ENCODE data around the gene ELK1. TPM values are rescaled to one million over a fixed set of nuclear protein-coding genes. Genes with fewer than 3 reads are reported as not detected.

Gene ELK1
- total RNA-seq, 4 donors from 2014 or later, result 11.6 to 27.5 (median 18.6) TPM

DNA sequence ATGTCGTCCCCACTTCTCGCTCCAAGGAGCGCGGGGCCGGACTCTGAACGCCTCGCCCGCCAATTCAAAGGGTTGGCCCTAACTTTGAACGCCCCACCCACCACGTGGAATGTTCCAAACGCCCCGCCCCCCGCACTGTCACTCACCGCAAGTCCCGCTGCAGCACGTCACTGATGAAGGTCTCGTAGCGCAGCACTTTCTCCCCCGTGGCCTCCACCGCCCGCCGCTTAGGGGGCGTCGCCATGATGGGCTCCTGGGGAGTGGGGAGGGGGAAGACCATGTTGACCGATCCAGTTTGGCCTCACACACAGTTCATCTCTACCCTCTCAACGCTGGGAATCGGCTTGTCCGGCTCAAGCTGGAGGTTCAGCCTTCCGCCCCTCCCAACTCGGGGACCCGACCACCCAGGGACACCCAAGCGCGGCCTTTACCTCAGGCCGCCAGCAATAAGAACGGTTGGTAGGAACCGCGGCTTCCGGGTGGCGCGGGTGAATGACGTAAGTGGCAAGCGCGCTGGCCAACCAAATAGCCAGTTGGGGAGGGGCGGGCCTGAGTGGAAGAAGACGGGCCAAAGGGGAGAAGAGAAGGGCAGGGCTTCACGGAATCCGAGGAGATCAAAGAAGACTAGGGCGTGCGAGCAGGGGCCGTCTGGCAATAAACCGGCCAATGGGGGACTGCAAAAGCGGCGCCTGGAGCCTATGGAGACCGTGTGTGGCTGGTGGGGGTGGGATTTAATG is 8.5 kb upstream of the ELK1 start, which contains the start of gene UXT:
TSS of gene UXT (minus strand) at position 497 of the 737 bp plus-strand sequence. CDS start at position 244, 253 bp downstream.
- DNase-seq, result peak; percentile 96
- H3K9me3 ChIP-seq, result no peaks in the 10 kb centered on the region
- intact Hi-C loops (cut with DNase I; ENCODE audit: low total_unique reads) (no loop called here), in situ Hi-C loops (cut with MboI; ENCODE audit: low pct_ligation_motif_present in 1 of 4, low pct_unique_long_range_greater_than_20kb in 1 of 4, low sequenced_read_pairs in 3 of 4) (no loop called here)
- no peaks in the 10 kb centered on the region for H3K36me3 ChIP-seq
- peak; percentile 92 for TF ChIP-seq POLR2A (IDR thresholded peaks at IDR 0.05)
- TF ChIP-seq POLR2AphosphoS5 (IDR thresholded peaks at IDR 0.05), result peak; percentile 59 to 88 (median 83)
- no peak for TF ChIP-seq EP300 (IDR thresholded peaks at IDR 0.05; ENCODE audit: low read depth)
- H3K4me1 ChIP-seq, result peaks cover 0 to 3% (median 0%) of the 10 kb centered on the region in 4 donors
- H3K27me3 ChIP-seq, result no peaks in the 10 kb centered on the region
- 47% methylated on average over 54 of the region's 54 CpGs; no CpG with 5 or more reads in 1 of the 2 donors for WGBS, 2 donors (ENCODE audit: low coverage in 1 of 2)
- H3K27ac ChIP-seq, result peak within 1 kb of the TSS; percentile 89 to 99 (median 98)
- H3K4me3 ChIP-seq, result peak within 1 kb of the TSS; percentile 45 to 68 (median 61)

DNA sequence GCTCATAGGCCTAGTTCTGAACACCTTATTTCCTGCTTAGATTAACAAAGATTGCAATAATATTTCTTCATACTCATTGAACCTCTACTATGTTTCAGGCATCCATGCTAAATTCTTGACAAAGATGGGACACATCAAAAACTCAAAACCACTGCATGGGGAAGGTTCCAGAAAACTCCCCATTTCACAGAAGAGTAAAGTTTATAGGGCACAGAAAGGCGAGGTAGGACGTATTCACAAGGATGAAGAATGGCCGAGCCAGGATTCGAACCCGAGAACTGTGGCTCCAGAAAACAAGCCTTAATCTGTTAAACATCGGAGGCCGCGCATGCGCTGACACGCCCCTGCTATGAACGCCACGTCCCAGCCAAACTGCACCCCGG is 7.9 kb upstream of the ELK1 start:
- in situ Hi-C loops (cut with MboI; ENCODE audit: low pct_ligation_motif_present in 1 of 4, low pct_unique_long_range_greater_than_20kb in 1 of 4, low sequenced_read_pairs in 3 of 4) (no loop called here), intact Hi-C loops (cut with DNase I; ENCODE audit: low total_unique reads) (no loop called here)
- Histone ChIP-seq H3K27ac (peak overlapping the region; percentile 89 to 99 (median 98)), H3K9me3 (no peaks in the 10 kb centered on the region), H3K4me3 (peak overlapping the region; percentile 13 to 68 (median 55)), H3K27me3 (no peaks in the 10 kb centered on the region), H3K36me3 (no peaks in the 10 kb centered on the region), H3K4me1 (peaks cover 0 to 3% (median 0%) of the 10 kb centered on the region in 4 donors)
- no peak for DNase-seq
- WGBS, 2 donors (ENCODE audit: low coverage in 1 of 2), result 55% methylated on average over 13 of the region's 13 CpGs; no CpG with 5 or more reads in 1 of the 2 donors
- TF ChIP-seq, protein P1, sequence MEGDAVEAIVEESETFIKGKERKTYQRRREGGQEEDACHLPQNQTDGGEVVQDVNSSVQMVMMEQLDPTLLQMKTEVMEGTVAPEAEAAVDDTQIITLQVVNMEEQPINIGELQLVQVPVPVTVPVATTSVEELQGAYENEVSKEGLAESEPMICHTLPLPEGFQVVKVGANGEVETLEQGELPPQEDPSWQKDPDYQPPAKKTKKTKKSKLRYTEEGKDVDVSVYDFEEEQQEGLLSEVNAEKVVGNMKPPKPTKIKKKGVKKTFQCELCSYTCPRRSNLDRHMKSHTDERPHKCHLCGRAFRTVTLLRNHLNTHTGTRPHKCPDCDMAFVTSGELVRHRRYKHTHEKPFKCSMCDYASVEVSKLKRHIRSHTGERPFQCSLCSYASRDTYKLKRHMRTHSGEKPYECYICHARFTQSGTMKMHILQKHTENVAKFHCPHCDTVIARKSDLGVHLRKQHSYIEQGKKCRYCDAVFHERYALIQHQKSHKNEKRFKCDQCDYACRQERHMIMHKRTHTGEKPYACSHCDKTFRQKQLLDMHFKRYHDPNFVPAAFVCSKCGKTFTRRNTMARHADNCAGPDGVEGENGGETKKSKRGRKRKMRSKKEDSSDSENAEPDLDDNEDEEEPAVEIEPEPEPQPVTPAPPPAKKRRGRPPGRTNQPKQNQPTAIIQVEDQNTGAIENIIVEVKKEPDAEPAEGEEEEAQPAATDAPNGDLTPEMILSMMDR (IDR thresholded peaks at IDR 0.05), result no peak
- TF ChIP-seq POLR2AphosphoS5 (IDR thresholded peaks at IDR 0.05) (no peak), EP300 (IDR thresholded peaks at IDR 0.05; ENCODE audit: low read depth) (no peak), POLR2A (IDR thresholded peaks at IDR 0.05) (no peak)

DNA sequence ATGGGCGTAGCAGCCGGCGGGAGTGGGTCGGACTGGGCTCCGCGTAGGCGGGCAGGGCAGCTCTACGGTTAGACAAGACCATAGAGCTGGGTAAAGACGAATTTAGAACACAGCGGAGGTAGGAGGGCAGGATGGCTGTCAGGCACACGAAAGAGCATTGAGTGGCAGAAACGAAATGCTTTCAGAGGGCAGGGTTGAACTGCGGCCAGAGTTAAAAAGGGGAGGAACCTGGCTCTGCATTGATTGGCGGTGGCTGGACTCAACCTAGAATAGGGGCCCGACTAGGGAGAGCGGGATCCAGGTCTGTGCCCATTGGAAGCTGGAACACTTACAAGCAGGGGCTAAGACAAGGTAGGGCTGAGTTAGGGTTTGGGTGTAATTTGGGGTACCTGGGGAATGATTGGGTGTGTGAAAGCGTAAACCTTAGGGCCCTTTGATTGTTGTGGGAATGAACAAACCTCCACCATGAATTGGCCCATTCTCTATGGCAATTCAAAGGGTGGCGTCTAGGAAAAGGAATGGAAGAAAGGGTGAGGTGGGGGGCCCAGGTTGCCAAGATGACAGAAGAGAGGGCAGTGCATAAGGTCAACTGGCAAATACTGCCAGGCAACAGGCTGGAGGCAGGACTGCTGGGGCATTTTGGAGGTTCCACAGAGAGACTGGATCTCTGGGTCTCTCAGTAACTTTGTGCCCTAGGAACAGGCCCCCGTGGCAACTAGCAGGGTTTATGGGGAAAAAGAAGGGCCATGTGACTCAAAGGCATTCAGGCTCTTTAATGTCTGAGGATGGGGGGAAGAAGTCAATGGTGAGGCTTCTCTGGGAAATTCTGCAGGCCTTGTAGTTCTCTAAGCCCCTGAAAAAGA is 911 bp upstream of the ELK1 start:
- in situ Hi-C loops (cut with MboI; ENCODE audit: low pct_ligation_motif_present in 1 of 4, low pct_unique_long_range_greater_than_20kb in 1 of 4, low sequenced_read_pairs in 3 of 4), result no loop called here
- intact Hi-C loops (cut with DNase I; ENCODE audit: low total_unique reads), result no loop called here
- H3K27ac ChIP-seq, result peak overlapping the region; percentile 74 to 95 (median 92)
- peaks cover 0 to 18% (median 10%) of the 10 kb centered on the region in 4 donors for H3K4me1 ChIP-seq
- H3K4me3 ChIP-seq, result peak overlapping the region in 3 of 4 donors; percentile 48 to 86 (median 78)
- 51% methylated on average over 19 of the region's 19 CpGs; no CpG with 5 or more reads in 1 of the 2 donors for WGBS, 2 donors (ENCODE audit: low coverage in 1 of 2)
- no peaks in the 10 kb centered on the region for H3K36me3 ChIP-seq
- no peak for DNase-seq
- no peaks in the 10 kb centered on the region for H3K27me3 ChIP-seq
- H3K9me3 ChIP-seq, result no peaks in the 10 kb centered on the region
- TF ChIP-seq POLR2AphosphoS5 (IDR thresholded peaks at IDR 0.05), result peak in 1 of 3 donors; percentile 5
- TF ChIP-seq, protein P1 (IDR thresholded peaks at IDR 0.05), result no peak

- Histone ChIP-seq H3K27me3 (no peaks in the 10 kb centered on the region), H3K4me1 (peaks cover 0 to 18% (median 10%) of the 10 kb centered on the region in 4 donors), H3K4me3 (peak overlapping the region; percentile 48 to 86 (median 72)), H3K27ac (peak overlapping the region; percentile 74 to 95 (median 92)), H3K9me3 (no peaks in the 10 kb centered on the region), H3K36me3 (no peaks in the 10 kb centered on the region)
- in situ Hi-C loops (cut with MboI; ENCODE audit: low pct_ligation_motif_present in 1 of 4, low pct_unique_long_range_greater_than_20kb in 1 of 4, low sequenced_read_pairs in 3 of 4), result loop anchor here in 1 of 4 donors (10.0 kb wide), 1 partner anchor 85 kb away; the partner anchor contains the start of gene ARAF
- intact Hi-C loops (cut with DNase I; ENCODE audit: low total_unique reads), result no loop called here
- TF ChIP-seq POLR2AphosphoS5 (IDR thresholded peaks at IDR 0.05) (no peak), EP300 (IDR thresholded peaks at IDR 0.05; ENCODE audit: low read depth) (no peak), POLR2A (IDR thresholded peaks at IDR 0.05) (no peak)
- WGBS, 2 donors (ENCODE audit: low coverage in 1 of 2), result 30% methylated on average over 11 of the region's 11 CpGs; no CpG with 5 or more reads in 1 of the 2 donors
- no peak for DNase-seq
Measured at GRCh38 chrX:47649781-47650163, 591 bp downstream of the ELK1 start.
